Posterior vena cava (tissue), 2 donors: ENCODE data around the gene ICE2. TPM values are rescaled to one million over a fixed set of nuclear protein-coding genes. Genes with fewer than 3 reads are reported as not detected.

Experiments
- DNase-seq: peaks from one replicate; pipeline ENCODE4 v3.0.0-alpha.2; 2020; ENCODE audit warnings: low spot score
- intact Hi-C, 2 donors: fragments of 100-400 bp; cut with DNase I; formaldehyde crosslinking; loops; one replicate each; pipeline versions ENCODE4 v1.14.1 to v1.14.2; 2022 to 2023
- total RNA-seq, 2 donors: library from RNA; stranded (reverse); fragmentation: NEBNext Ultra II Directional; extraction: Animal tissue kit (Norgen Biotek cat#: 25700); gene quantifications; one replicate each; pipeline ENCODE4 v1.2.1, GENCODE V29; 2021
- donor health status: DM: yes; HTN: yes; CAD: no.
- donor health status: DM: yes; HTN: yes; CAD: no.

ICE2 gene
- total RNA-seq, 2 donors from 2014 or later: 42.6 to 43.6 TPM

- DNase-seq: no peak
- intact Hi-C loops: no loop called here
These were observed 28.9 kb upstream of the ICE2 start for GRCh38 chr15:60507596-60508424.

GRCh38 chr15:60496853-60497252 is 17.9 kb upstream of the ICE2 start:
- intact Hi-C loops: no loop called here
- DNase-seq: no peak

GRCh38 chr15:60494108-60494507 is 15.2 kb upstream of the ICE2 start:
- intact Hi-C loops: no loop called here
- no peak for DNase-seq

- intact Hi-C loops: no loop called here
- DNase-seq: no peak
These were observed 14.2 kb upstream of the ICE2 start for GRCh38 chr15:60493166-60493565.

GRCh38 chr15:60486742-60487141 is 7.8 kb upstream of the ICE2 start:
- DNase-seq: no peak
- intact Hi-C loops: no loop called here

GRCh38 chr15:60485365-60486055 is 6.6 kb upstream of the ICE2 start:
- no peak for DNase-seq
- intact Hi-C loops: no loop called here

- intact Hi-C loops: no loop called here
- no peak for DNase-seq
These were observed 4.1 kb upstream of the ICE2 start for GRCh38 chr15:60483042-60483441.

GRCh38 chr15:60480888-60481287 is 1.9 kb upstream of the ICE2 start:
- DNase-seq: no peak
- intact Hi-C loops: no loop called here

- intact Hi-C loops: no loop called here
- no peak for DNase-seq
These were observed 1.2 kb upstream of the ICE2 start for GRCh38 chr15:60480149-60480548.

- DNase-seq: no peak
- intact Hi-C loops: no loop called here
These were observed 594 bp upstream of the ICE2 start for GRCh38 chr15:60479361-60480110.

GRCh38 chr15:60477916-60478565 is 901 bp downstream of the ICE2 start:
- DNase-seq: no peak
- intact Hi-C loops: no loop called here

- DNase-seq: no peak
- intact Hi-C loops: no loop called here
These were observed 1.8 kb downstream of the ICE2 start for GRCh38 chr15:60477164-60477563.

- intact Hi-C loops: no loop called here
- no peak for DNase-seq
These were observed 2.2 kb downstream of the ICE2 start for GRCh38 chr15:60476713-60477112.

GRCh38 chr15:60473135-60473534 is 5.8 kb downstream of the ICE2 start:
- no peak for DNase-seq
- intact Hi-C loops: no loop called here

GRCh38 chr15:60471314-60471713 is 7.6 kb downstream of the ICE2 start:
- no peak for DNase-seq
- intact Hi-C loops: no loop called here

GRCh38 chr15:60469893-60470641 is 8.9 kb downstream of the ICE2 start:
- intact Hi-C loops: no loop called here
- DNase-seq: no peak

GRCh38 chr15:60464836-60465630 is 13.9 kb downstream of the ICE2 start:
- intact Hi-C loops: no loop called here
- DNase-seq: no peak

- no peak for DNase-seq
These were observed 16.9 kb downstream of the ICE2 start for GRCh38 chr15:60462027-60462426.

More at GRCh38 chr15:60462027-60462426, 16.9 kb downstream of the ICE2 start:
- intact Hi-C loops: no loop called here
